BJ (cell line): Measurements from ENCODE around the gene TP53BP1. TPM values are rescaled to one million over a fixed set of nuclear protein-coding genes. Genes with fewer than 3 reads are reported as not detected.

Source experiments
- CTCF ChIA-PET: fragments of 350-600 bp; formaldehyde crosslinking; extraction: SDS; loops from one replicate; lab custom pipeline; 2021; ENCODE audit warnings: antibody characterized with exemption, inconsistent platforms; lab: Yijun Ruan, JAX
- POLR2A ChIA-PET: fragments of 300-600 bp; sonication (Branson Sonifier 250); formaldehyde crosslinking; extraction: SDS; loops from one replicate; lab custom pipeline; 2021; ENCODE audit warnings: antibody characterized with exemption; lab: Charles Lee
- DNase-seq: peaks from one replicate; pipeline ENCODE4 v3.0.0-alpha.2; 2011; ENCODE audit warnings: low read depth
- H3K27me3 ChIP-seq: 2 replicates; pipeline ENCODE4 v1.6.0; 2011; ENCODE audit warnings: low read length; ENCODE audit not compliant: control insufficient read depth, insufficient read depth
- H3K36me3 ChIP-seq: 2 replicates; pipeline ENCODE4 v1.5.1; 2011; ENCODE audit warnings: low read length; ENCODE audit not compliant: control insufficient read depth, insufficient read depth
- H3K4me3 ChIP-seq: 2 replicates; pipeline ENCODE4 v1.5.1; 2011; ENCODE audit warnings: low read depth, mild to moderate bottlenecking, control low read depth, low read length
- polyA plus RNA-seq: library from polyadenylated mRNA; depleted of rRNA; stranded (reverse); fragments of >200 nt; gene quantifications from 2 replicates; pipeline ENCODE4 v1.2.3, GENCODE V29; 2011
- TF ChIP-seq, protein P1 (sequence below): IDR thresholded peaks from 2 replicates; pipeline ENCODE4 v1.5.1; 2011; ENCODE audit warnings: low read depth, mild to moderate bottlenecking, control low read depth, inconsistent platforms, low read length, moderate library complexity; ENCODE audit not compliant: insufficient read depth

Gene TP53BP1
- polyA plus RNA-seq, 1 experiment, result 48.3 TPM

DNA sequence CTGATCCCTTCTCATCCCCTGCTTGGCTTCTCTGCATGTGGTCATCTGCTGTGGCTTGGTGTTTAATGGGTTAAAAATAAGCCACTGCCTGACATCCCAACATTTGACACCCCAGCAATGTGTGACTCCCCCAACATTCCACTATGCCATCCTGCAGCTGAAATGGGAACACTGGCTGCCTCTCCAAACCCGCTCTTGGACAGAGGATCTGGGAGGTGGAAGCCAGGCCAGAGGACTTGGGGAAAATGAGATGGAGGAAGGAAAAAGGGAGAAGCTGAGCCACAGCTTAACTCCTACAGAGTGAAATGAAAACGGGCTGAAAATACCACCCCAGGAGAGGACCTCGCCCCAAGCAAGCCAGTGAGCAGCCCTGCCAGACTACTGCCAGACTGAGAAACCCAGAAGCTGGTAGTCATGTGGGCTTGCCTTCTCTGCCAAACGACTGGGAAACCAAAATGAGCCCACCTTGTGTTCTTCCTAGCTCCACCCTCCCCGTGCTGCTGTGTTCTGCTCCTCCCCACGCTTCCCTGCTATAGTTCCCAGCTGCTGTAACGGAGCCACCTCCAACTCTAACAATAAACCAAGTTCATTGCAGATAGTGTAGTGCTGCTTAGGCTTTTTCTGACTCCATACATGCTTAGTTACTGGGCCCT is 38.2 kb upstream of the TP53BP1 start:
- peaks cover 16% of the 10 kb centered on the region; the same call in 1 of the 2 replicates for H3K36me3 ChIP-seq
- POLR2A ChIA-PET, result interaction anchor here (0.5 to 0.9 kb wide), 3 partner anchors 10 to 14 kb away, joined by 3 read pairs; no protein-coding TSS in a partner anchor
- TF ChIP-seq, protein P1, sequence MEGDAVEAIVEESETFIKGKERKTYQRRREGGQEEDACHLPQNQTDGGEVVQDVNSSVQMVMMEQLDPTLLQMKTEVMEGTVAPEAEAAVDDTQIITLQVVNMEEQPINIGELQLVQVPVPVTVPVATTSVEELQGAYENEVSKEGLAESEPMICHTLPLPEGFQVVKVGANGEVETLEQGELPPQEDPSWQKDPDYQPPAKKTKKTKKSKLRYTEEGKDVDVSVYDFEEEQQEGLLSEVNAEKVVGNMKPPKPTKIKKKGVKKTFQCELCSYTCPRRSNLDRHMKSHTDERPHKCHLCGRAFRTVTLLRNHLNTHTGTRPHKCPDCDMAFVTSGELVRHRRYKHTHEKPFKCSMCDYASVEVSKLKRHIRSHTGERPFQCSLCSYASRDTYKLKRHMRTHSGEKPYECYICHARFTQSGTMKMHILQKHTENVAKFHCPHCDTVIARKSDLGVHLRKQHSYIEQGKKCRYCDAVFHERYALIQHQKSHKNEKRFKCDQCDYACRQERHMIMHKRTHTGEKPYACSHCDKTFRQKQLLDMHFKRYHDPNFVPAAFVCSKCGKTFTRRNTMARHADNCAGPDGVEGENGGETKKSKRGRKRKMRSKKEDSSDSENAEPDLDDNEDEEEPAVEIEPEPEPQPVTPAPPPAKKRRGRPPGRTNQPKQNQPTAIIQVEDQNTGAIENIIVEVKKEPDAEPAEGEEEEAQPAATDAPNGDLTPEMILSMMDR, result no peak
- no peaks in the 10 kb centered on the region for H3K27me3 ChIP-seq
- no peak overlapping the region for H3K4me3 ChIP-seq
- CTCF ChIA-PET, result interaction anchor here (1.3 to 2.2 kb wide), 3 partner anchors 10 to 17 kb away, joined by 3 to 7 read pairs (median 6); no protein-coding TSS in a partner anchor
- DNase-seq, result no peak

DNA sequence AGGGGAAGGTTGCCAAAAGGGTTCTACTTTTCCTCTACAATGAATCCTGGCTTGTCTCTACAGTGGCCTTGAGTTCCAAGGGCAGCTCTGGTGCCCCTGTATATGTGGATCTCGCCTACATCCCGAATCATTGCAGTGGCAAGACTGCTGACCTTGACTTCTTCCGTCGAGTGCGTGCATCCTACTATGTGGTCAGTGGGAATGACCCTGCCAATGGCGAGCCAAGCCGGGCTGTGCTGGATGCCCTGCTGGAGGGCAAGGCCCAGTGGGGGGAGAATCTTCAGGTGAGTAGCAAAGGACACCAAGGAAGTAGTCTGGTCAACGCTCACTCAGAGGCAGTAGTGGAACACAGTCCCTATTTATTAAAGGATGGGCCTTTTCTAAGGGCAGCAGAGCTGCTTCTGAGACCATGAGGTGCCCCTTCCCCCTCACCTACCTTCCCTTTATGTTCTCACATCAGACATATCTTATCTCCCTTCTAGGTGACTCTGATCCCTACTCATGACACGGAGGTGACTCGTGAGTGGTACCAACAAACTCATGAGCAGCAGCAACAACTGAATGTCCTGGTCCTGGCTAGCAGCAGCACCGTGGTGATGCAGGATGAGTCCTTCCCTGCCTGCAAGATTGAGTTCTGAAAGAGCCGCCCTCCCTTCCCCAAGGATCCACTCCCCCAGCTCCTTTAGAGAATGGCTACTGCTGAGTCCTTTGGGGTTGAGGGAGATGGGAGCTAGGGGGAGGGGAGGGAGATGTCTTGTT is 36.8 kb upstream of the TP53BP1 start:
- no peak for DNase-seq
- H3K36me3 ChIP-seq, result peaks cover 21% of the 10 kb centered on the region
- no peaks in the 10 kb centered on the region for H3K27me3 ChIP-seq
- ChIA-PET CTCF (interaction anchor here (1.8 to 2.2 kb wide), 2 partner anchors 9 to 15 kb away, joined by 6 to 7 read pairs; no protein-coding TSS in a partner anchor), POLR2A (no interaction called here)
- TF ChIP-seq, protein P1, result no peak
- H3K4me3 ChIP-seq, result no peak overlapping the region

DNA sequence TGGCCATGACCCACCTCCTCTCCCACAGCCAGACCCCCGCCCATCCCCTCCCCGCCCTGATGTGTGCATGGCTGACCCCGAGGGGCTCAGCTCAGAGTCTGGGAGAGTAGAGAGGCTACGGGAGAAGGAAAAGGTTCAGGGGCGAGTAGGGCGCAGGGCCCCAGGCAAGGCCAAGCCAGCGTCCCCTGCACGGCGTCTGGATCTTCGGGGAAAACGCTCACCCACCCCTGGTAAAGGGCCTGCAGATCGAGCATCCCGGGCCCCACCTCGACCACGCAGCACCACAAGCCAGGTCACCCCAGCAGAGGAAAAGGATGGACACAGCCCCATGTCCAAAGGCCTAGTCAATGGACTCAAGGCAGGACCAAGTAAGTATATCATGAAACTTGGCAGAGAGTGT is 36.2 kb upstream of the TP53BP1 start:
- POLR2A ChIA-PET, result no interaction called here
- no peak for DNase-seq
- CTCF ChIA-PET, result interaction anchor here (0.8 to 3.3 kb wide), 2 partner anchors 12 to 18 kb away, joined by 5 to 22 read pairs; partner anchors contain the start of gene MAP1A
- H3K36me3 ChIP-seq, result peaks cover 23% of the 10 kb centered on the region
- H3K27me3 ChIP-seq, result no peaks in the 10 kb centered on the region
- no peak overlapping the region for H3K4me3 ChIP-seq
- TF ChIP-seq, protein P1, result no peak

DNA sequence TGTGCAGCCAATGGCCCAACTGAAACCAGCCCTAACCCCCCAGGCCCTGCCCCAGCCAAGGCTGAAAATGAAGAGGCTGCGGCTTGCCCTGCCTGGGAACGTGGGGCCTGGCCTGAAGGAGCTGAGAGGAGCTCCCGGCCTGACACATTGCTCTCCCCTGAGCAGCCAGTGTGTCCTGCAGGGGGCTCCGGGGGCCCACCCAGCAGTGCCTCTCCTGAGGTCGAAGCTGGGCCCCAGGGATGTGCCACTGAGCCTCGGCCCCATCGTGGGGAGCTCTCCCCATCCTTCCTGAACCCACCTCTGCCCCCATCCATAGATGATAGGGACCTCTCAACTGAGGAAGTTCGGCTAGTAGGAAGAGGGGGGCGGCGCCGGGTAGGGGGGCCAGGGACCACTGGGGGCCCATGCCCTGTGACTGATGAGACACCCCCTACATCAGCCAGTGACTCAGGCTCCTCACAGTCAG is 35.6 kb upstream of the TP53BP1 start:
- TF ChIP-seq, protein P1, result no peak
- POLR2A ChIA-PET, result no interaction called here
- DNase-seq, result no peak
- Histone ChIP-seq H3K4me3 (no peak overlapping the region), H3K27me3 (no peaks in the 10 kb centered on the region), H3K36me3 (peaks cover 29% of the 10 kb centered on the region)
- CTCF ChIA-PET, result interaction anchor here (0.8 to 3.3 kb wide), 2 partner anchors 11 to 17 kb away, joined by 5 to 22 read pairs; partner anchors contain the start of gene MAP1A
